Stimulated activated CD8-positive, alpha-beta memory T cell treated with anti-CD3 and anti-CD28 coated beads, Interleukin-15, amount 100 ng/mL, for 1 hour (primary cell): Measurements from ENCODE around the gene ODAD3.
A peak's percentile ranks its signal among the peaks of the same experiment; 100 is the strongest.
"Not testable (repeated sequence)": the region's sequence is repeated elsewhere in the genome, so short reads cannot be mapped to it uniquely, and the experiment has no call there.

Experiments used
- DNase-seq: peaks from one replicate; pipeline ENCODE4 v3.0.0-alpha.2; 2020; ENCODE audit warnings: low read depth

Gene ODAD3

GRCh38 chr19:11405846-11406643, 28.9 kb downstream of the ODAD3 start:
- no peak for DNase-seq

DNA sequence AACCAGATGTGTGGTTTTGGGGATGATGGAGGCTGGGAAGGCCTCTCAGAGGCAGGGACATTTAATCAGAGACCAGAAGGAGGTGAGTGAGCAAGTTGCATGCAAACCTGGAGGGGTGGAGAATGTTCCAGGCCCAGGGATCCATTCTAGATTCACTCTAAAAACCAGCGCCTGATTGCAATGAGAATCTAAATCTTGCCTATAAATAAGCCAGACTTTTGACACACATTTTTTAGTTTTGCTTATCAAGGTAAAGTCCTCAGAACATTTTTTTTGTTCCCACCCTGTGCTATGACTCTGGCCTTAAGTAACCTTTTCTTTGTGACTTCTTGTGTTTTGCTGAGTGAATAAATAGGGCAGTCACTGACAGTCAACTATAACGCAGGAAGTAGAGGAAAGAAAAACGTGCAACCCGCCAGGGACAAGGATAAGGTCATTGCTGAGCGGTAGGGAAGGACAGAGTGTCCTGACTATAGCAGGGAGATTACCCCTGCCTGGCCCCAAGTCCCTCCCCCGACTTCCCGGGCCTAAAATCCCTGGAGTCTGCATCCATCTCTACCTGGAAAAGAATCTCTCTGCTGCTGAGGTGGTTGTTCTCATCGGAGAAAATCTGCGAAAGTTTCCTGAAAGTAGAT, 30.2 kb downstream of the ODAD3 start:
- DNase-seq: no peak

- no peak for DNase-seq
Measured at GRCh38 chr19:11401808-11402543, 32.9 kb downstream of the ODAD3 start.

DNA sequence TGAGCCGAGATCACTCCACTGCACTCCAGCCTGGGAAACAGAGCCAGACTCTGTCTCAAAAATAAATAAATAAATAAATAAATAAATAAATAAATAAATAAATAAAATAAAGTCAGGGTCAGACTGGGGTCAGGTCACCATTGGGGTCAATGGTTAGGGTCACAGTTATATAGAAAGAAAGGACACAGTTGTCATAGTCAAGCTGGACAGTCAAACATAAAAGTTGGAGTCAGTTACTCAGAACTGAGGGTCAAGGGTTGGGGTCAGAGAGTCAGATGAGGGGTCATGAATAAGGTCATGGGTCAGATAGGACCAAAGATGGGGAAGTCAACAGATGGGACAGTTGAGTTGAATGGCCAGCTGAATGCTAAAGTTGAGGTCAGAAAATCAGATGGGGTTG, 34.1 kb downstream of the ODAD3 start:
- DNase-seq: no peak

- no peak for DNase-seq
Measured at GRCh38 chr19:11399667-11400066, 35.3 kb downstream of the ODAD3 start.

DNA sequence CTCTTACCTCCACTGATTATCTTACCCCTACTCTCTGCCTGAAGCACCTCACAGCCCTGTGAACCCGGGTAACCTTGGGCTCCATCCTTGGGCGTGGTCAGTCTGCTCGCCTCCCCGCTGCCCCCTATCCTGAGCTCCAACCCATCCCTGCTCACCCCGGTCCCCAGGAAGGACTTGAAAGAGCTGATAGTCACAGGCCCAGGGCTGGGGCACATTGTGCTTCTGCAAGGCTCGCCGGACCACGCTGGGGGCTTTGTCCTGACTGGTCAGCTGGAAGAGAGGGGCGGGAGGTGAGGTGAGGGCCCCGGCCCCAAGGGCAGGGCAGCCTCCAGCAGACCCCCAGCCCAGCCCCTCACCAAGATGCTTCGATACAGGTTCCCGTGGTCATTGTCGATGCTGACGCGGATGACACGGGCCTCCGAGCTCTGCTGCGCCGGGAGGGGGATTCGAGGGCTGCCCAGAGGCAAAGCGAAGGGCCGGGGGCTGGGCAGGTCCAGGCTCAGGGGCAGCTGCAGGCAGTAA, 37.8 kb downstream of the ODAD3 start:
- no peak for DNase-seq

- DNase-seq: no peak
Measured at GRCh38 chr19:11390933-11391680, 43.8 kb downstream of the ODAD3 start.

- no peak for DNase-seq
Measured at GRCh38 chr19:11390359-11390758, 44.6 kb downstream of the ODAD3 start.

- DNase-seq: no peak
Measured at GRCh38 chr19:11387162-11388034, 47.5 kb downstream of the ODAD3 start.

DNA sequence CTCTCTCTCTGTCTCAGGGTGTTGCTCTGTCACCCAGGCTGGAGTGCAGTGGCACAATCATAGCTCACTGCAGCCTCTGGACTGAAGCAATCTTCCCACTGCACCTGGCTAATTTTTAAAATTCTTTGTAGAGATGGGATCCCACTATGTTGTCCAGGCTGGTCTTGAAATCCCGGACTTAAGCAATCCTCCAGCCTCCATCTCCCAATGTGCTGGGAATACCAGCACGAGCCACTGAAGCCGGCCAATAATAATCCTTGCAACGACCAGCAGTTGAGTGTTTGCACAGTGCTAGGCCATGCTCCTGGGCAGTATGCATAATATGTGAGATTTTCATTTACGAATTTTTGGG, 50.2 kb downstream of the ODAD3 start:
- no peak for DNase-seq

DNA sequence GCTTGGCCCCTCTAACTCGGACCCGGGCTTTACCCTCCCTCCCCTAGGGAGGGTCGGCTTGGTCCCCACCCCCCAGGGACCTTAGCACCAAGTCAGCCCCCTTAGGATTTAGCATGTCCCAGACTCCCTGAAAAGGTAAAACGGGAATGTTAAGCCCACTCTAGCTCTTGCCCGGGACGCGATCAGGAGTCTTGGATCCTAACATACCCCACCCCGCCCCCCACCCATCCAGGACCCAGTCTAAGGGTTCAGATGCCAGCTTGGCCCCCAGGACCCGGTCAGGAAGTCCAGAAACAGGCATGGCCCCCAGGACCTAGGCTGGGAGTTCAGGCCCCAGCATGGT, 51.2 kb downstream of the ODAD3 start:
- no peak for DNase-seq

DNA sequence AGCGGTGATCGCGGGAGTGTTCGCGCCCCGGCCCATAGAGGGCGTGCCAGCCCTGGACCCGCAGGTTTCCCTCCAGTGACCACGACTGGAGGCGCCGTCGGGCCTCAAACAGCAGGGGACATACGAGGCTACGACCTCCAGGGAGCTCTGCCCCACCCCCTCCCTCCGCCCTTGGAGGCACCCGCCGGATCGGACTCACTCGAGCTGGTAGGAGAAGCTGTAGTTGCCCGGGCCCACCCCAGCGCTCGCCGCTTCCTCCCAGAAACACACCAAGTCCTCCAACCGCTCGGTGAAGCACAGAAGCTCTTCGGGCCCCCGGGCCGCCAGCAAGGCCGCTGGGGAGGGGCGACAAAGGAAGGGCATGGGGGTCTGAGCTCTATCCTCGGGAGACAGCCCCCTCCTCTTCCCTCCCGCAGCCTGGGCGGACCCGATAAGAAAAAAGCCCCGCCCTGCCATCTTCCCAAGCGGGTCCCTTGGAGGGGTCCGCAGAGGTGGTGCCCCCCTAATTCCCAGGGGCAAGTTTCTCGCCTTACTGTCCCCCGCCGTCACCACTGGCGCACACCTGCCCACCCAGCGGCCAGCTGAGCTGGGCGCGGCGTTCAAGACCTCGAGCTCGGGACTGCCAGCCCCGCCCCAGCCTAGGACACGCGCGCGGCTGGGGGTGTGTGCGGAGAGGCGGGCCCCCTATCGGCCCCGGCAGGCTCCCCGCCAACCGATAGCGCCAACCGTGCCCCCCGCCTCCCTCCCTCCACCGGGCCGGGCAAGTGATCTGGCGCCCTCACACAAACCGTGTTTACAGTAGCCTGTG, 51.8 kb downstream of the ODAD3 start:
- no peak for DNase-seq

DNA sequence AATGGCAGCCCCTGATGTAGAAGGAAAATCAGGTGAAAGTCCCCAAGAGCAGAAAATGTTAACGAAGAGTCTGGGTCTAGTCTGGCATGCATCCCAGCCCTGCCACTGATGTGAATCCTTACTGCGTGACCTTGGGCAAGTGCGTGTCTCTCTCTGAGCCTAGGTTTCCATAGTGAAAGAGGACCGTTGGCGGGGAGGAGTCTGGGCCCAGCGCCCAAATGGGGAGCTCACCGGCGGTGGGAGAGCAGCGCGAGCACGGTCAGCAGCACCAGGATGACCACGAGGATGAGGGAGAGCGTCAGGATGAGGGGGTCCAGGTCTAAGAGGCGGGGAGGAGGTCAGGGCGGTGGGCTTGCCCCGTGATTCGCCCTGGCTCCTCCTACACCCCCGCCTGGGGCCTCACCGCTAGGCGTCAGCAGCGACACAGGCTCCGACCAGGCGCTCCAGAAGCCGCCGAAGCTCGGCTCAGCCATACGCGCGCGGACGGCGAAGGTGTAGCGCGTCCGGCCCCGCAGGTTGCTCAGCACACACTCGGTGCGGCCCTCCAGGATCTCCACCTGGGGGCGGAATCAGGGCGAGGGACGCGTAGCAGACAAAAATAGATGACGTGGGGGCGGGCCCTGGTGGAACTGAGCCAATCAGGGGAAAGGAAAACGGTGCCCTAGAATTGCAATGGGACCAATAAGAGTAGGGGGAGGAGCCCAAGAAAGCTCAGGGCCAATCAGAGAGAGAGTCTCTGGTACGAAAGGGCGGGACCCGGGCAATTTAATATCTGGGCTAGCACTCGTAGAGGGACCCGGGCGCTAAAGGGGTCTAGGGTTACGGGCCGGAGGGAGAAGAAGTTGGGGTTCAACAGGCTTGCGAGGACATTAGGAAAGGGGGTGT, 54.0 kb downstream of the ODAD3 start:
- DNase-seq: peak; percentile 94

GRCh38 chr19:11379857-11380350, 55.0 kb downstream of the ODAD3 start:
- no peak for DNase-seq

- not testable (repeated sequence) for DNase-seq
Measured at GRCh38 chr19:11379269-11379845, 55.6 kb downstream of the ODAD3 start.

- no peak for DNase-seq
Measured at GRCh38 chr19:11378319-11379189, 56.4 kb downstream of the ODAD3 start.

DNA sequence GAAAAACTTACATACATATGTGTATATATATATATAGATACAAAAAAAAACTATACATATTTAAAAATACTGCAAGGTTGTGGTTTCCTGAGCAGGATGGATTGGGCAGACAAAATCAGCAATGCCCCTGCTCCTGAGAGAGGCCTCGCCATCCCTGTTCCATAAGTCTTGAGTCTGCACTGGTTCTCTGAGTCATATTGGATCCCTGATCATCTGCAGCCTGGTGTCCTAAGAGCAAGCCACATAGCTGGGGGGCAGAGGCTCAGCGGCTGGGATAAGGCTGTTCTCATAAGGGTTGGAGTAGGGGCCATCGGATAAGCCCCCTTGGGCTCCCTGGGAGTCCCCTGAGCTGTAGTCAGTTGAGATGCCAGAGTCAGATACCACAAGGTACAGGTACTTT, 57.2 kb downstream of the ODAD3 start:
- DNase-seq: no peak

DNA sequence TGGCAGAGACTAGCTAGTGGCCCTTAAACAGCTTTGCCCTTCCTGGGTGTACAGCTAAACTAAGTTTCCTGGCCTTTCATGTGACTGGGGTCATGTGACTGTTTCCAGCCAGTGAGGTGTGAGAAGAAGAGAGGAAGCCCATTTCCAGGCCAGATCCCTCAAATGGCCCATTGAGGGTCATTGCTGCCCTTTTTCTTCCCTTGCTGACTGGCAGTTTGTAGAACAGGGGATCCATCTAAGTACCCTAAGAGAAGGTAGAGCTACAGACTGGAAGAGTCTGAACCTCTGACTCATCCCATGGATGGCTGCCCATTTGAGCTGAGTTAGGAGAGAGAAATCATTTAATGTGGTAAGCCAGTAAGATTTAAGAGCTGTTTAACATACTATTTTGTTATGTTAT, 57.7 kb downstream of the ODAD3 start:
- no peak for DNase-seq
